K562 (cell line): ENCODE results near the gene TBCCD1. TPM values are rescaled to one million over a fixed set of nuclear protein-coding genes. Genes with fewer than 3 reads are reported as not detected.

Experiments
- ATAC-seq: fragments of 200-7000 bp; cut with Tn5 transposase; 3 replicates; pipeline ENCODE4 v1.9.1; 2020; ENCODE audit warnings: moderate library complexity
- BruUV-seq: library from RNA; stranded (reverse); fragments of 400-500 nt; replicated peaks from 2 replicates; lab custom pipeline; 2021; lab: Mats Ljungman, UMichigan
- CTCF ChIA-PET: fragments of 300-600 bp; formaldehyde crosslinking; extraction: SDS; loops from one replicate; lab custom pipeline; 2021; ENCODE audit warnings: low intra/inter-chr PET ratio; lab: Yijun Ruan, JAX
- POLR2A ChIA-PET: fragments of 300-600, 350-650 bp; sonication (Branson Sonifier 250); formaldehyde crosslinking; extraction: SDS; loops from one replicate; lab custom pipeline; 2021; ENCODE audit warnings: antibody characterized with exemption, inconsistent platforms; lab: Yijun Ruan, JAX
- DNase-seq, 4 experiments: peaks; one replicate each; pipeline versions ENCODE4 v3.0.0 to v3.0.0-alpha.2; 2011 to 2018; ENCODE audit warnings: low spot score in 3 of 4, mixed read lengths in 3 of 4; ENCODE audit errors: extremely low read depth in 1 of 4
- FAIRE-seq: peaks from 2 replicates; lab custom pipeline; 2011; peaks lifted over from hg19 to GRCh38; lab: Jason Lieb, UNC
- H2AFZ ChIP-seq: 2 replicates; pipeline ENCODE4 v1.6.0; 2011; ENCODE audit warnings: low read depth, low read length, control low read depth, inconsistent platforms
- H3K27ac ChIP-seq: fragments of 200-600 bp; 3 replicates; pipeline ENCODE4 v1.8.0; 2011; ENCODE audit warnings: low read depth, mild to moderate bottlenecking, control low read depth, inconsistent platforms, low read length, moderate library complexity, mixed read lengths; ENCODE audit errors: extremely low read depth
- H3K27me3 ChIP-seq, 2 experiments: fragments of 300-600 bp in 1 of 2; 2 replicates in 1 of 2; 3 replicates in 1 of 2; pipeline versions ENCODE4 v1.6.0 to v1.8.0; 2011; ENCODE audit warnings: inconsistent platforms in 2 of 2, low read length in 2 of 2, mild to moderate bottlenecking in 1 of 2, mixed read lengths in 1 of 2, moderate library complexity in 1 of 2; ENCODE audit not compliant: control insufficient read depth in 2 of 2, insufficient read depth in 2 of 2
- H3K36me3 ChIP-seq: fragments of 300-600 bp; 3 replicates; pipeline ENCODE4 v1.8.0; 2011; ENCODE audit warnings: mild to moderate bottlenecking, low read length, inconsistent platforms; ENCODE audit not compliant: control insufficient read depth, insufficient read depth
- H3K4me1 ChIP-seq, 2 experiments: fragments of 200-600 bp in 1 of 2; replicated peaks in 1 of 2; 2 replicates in 1 of 2; 3 replicates in 1 of 2; pipeline versions ENCODE4 v1.5.1 to v1.8.0; 2011; ENCODE audit warnings: inconsistent platforms in 2 of 2, low read length in 2 of 2, mild to moderate bottlenecking in 1 of 2, mixed read lengths in 1 of 2, moderate library complexity in 1 of 2; ENCODE audit not compliant: control insufficient read depth in 2 of 2, insufficient read depth in 2 of 2
- H3K4me2 ChIP-seq: 2 replicates; pipeline ENCODE4 v1.6.1; 2011; ENCODE audit warnings: low read length, control low read depth, inconsistent platforms, mixed read lengths; ENCODE audit not compliant: insufficient read depth
- H3K4me3 ChIP-seq: fragments of 200-600 bp; sonication (generic), shearing (Covaris generic); 2 replicates; pipeline ENCODE4 v1.5.1; 2016; ENCODE audit warnings: control low read depth, inconsistent platforms
- H3K79me2 ChIP-seq: fragments of 200-600 bp; 3 replicates; pipeline ENCODE4 v1.8.0; 2011; ENCODE audit warnings: low read length, inconsistent platforms; ENCODE audit not compliant: control insufficient read depth, insufficient read depth
- H3K9ac ChIP-seq, 2 experiments: 2 replicates each; pipeline versions ENCODE4 v1.6.0 to v1.6.1; 2011; ENCODE audit warnings: low read depth in 2 of 2, low read length in 2 of 2, control low read depth in 1 of 2, inconsistent platforms in 1 of 2, mild to moderate bottlenecking in 1 of 2, mixed read lengths in 1 of 2; ENCODE audit not compliant: insufficient read depth in 1 of 2
- H3K9me1 ChIP-seq: one replicate; pipeline ENCODE4 v1.6.0; 2011; ENCODE audit warnings: inconsistent platforms, mild to moderate bottlenecking, low read length, moderate library complexity; ENCODE audit not compliant: control insufficient read depth, insufficient read depth
- H3K9me3 ChIP-seq: replicated peaks from 2 replicates; pipeline ENCODE4 v1.5.1; 2011; ENCODE audit warnings: low read depth, low read length, inconsistent platforms; ENCODE audit not compliant: control insufficient read depth, insufficient read depth
- H4K20me1 ChIP-seq: replicated peaks from 2 replicates; pipeline ENCODE4 v1.6.1; 2011; ENCODE audit warnings: low read length, inconsistent platforms, mixed read lengths; ENCODE audit not compliant: control insufficient read depth, insufficient read depth
- BHLHE40 ChIP-seq: IDR thresholded peaks from 2 replicates; pipeline ENCODE4 v1.6.1; 2011; ENCODE audit warnings: low read length, improper control_type of control experiment
- FUS ChIP-seq: fragments of 200-400 bp; formaldehyde crosslinking; optimal IDR thresholded peaks from 2 replicates; pipeline ENCODE3; 2017; ENCODE audit warnings: low read depth, low read length
- KLF16 ChIP-seq: IDR thresholded peaks from 2 replicates; pipeline ENCODE4 v1.6.1; 2016; ENCODE audit warnings: antibody characterized with exemption
- LCOR ChIP-seq: sonication (generic); formaldehyde crosslinking; IDR thresholded peaks from 2 replicates; pipeline ENCODE4 v1.8.0; 2022; ENCODE audit warnings: mild to moderate bottlenecking, missing genetic modification reagents
- MXD1 ChIP-seq: fragments of 250-450 bp; sonication (Bioruptor Pico); IDR thresholded peaks from 2 replicates; pipeline ENCODE4 v1.8.0; 2021; ENCODE audit warnings: borderline replicate concordance, mild to moderate bottlenecking, moderate library complexity; ENCODE audit not compliant: poor library complexity, severe bottlenecking
- NFXL1 ChIP-seq: fragments of 450-650 bp; formaldehyde crosslinking; IDR thresholded peaks from 2 replicates; pipeline ENCODE4 v1.4.0; 2021; ENCODE audit warnings: mild to moderate bottlenecking
- NR2C1 ChIP-seq, 2 experiments: fragments of 450-650 bp; IDR thresholded peaks; 2 replicates each; pipeline ENCODE4 v1.6.1; 2017; ENCODE audit warnings: mild to moderate bottlenecking in 2 of 2, antibody characterized with exemption in 1 of 2, inconsistent platforms in 1 of 2, missing compliant biosample characterization in 1 of 2, missing genetic modification characterization in 1 of 2
- RBM25 ChIP-seq: fragments of 200-400 bp; formaldehyde crosslinking; IDR thresholded peaks from 2 replicates; pipeline ENCODE4 v1.6.1; 2018; ENCODE audit warnings: low read length, low read depth, moderate library complexity; ENCODE audit not compliant: severe bottlenecking
- RBM39 ChIP-seq: fragments of 200-400 bp; formaldehyde crosslinking; optimal IDR thresholded peaks from 2 replicates; pipeline ENCODE3; 2018; ENCODE audit warnings: low read depth, low read length
- RFX5 ChIP-seq: IDR thresholded peaks from 2 replicates; pipeline ENCODE4 v1.6.1; 2011; ENCODE audit warnings: low read depth, mild to moderate bottlenecking, improper control_type of control experiment, low read length
- RHOXF2B ChIP-seq: fragments of 250-450 bp; sonication (Bioruptor Pico); conservative IDR thresholded peaks from 2 replicates; pipeline ENCODE4 v1.5.1; 2021
- SRF ChIP-seq, 2 experiments: fragments of 250-450, 450-650 bp in 1 of 2; sonication (Bioruptor Pico) in 1 of 2; sonication (generic) in 1 of 2; formaldehyde crosslinking; IDR thresholded peaks; 2 replicates each; pipeline versions ENCODE4 v1.5.0 to v1.5.1; 2020 to 2022; ENCODE audit warnings: mild to moderate bottlenecking in 1 of 2, missing genetic modification reagents in 1 of 2
- U2AF2 ChIP-seq: fragments of 200-400 bp; formaldehyde crosslinking; optimal IDR thresholded peaks from 2 replicates; pipeline ENCODE3; 2017; ENCODE audit warnings: low read depth, mild to moderate bottlenecking, low read length
- XRCC4 ChIP-seq: IDR thresholded peaks from one replicate; pipeline ENCODE4 v1.6.1; 2011; ENCODE audit not compliant: insufficient read depth, insufficient read length; ENCODE audit errors: extremely low read depth
- ZBTB34 ChIP-seq: fragments of 250-450 bp; sonication (Bioruptor Pico); IDR thresholded peaks from 2 replicates; pipeline ENCODE4 v1.8.0; 2021; ENCODE audit warnings: mild to moderate bottlenecking, moderate library complexity
- ZKSCAN1 ChIP-seq: fragments of 150-350 bp; IDR thresholded peaks from 2 replicates; pipeline ENCODE4 v1.6.1; 2016; ENCODE audit warnings: low read depth, low read length
- ZNF197 ChIP-seq: fragments of 200-800 bp; sonication (Bioruptor generic); IDR thresholded peaks from 2 replicates; pipeline ENCODE4 v1.6.1; 2016; ENCODE audit warnings: low read depth, missing genetic modification characterization, missing compliant biosample characterization
- WGBS: fragments of 100-300 bp; shearing (Covaris generic); methylation state at CpG from one replicate; pipeline ENCODE4 v1.1.6; 2016; ENCODE audit warnings: low coverage, mixed read lengths; ENCODE audit not compliant: insufficient coverage; ENCODE audit errors: missing lambda C conversion rate; 5-methylcytosine and 5-hydroxymethylcytosine counted together
- in situ Hi-C: fragments of 300-500 bp; cut with MboI; formaldehyde crosslinking; loops from 4 replicates; pipeline ENCODE4 v1.15.0; 2018; ENCODE audit warnings: inconsistent platforms, mixed read lengths
- intact Hi-C: fragments of 100-400 bp; cut with micrococcal nuclease; formaldehyde crosslinking; loops from 2 replicates; pipeline ENCODE4 v1.14.2; 2022
- polyA plus RNA-seq, 8 experiments: library from polyadenylated mRNA; depleted of rRNA in 4 of 8; stranded (reverse) in 5 of 8; unstranded in 3 of 8; fragments of >200 nt; fragmentation: Nextera tagmentation in 2 of 8; fragmentation: Illumina TruSeq in 1 of 8; extraction: Ambion mirVana in 2 of 8; extraction: Trizol in 1 of 8; gene quantifications; 2 replicates each; pipeline versions ENCODE4 v1.2.1 to v1.2.3, GENCODE V29; 2011 to 2014; ENCODE audit warnings: inconsistent platforms in 1 of 8, missing spikeins in 1 of 8
- total RNA-seq, 7 experiments: library from RNA; depleted of rRNA in 6 of 7; stranded (reverse); fragments of >200 nt in 6 of 7; fragmentation: Illumina TruSeq in 2 of 7; extraction: Trizol in 2 of 7; gene quantifications; 2 replicates each; pipeline versions ENCODE4 v1.2.1 to v1.2.3, GENCODE V29; 2011 to 2021; ENCODE audit warnings: low replicate concordance in 1 of 7
- TF ChIP-seq, protein P1 (sequence below), 3 experiments: fragments of 200-800 bp in 1 of 3; sonication (Bioruptor generic) in 1 of 3; sonication (generic) in 1 of 3; formaldehyde crosslinking in 1 of 3; IDR thresholded peaks; 2 replicates each; pipeline versions ENCODE4 v1.6.1 to v1.8.0; 2016 to 2022; ENCODE audit warnings: mild to moderate bottlenecking in 2 of 3, missing compliant biosample characterization in 2 of 3, missing genetic modification characterization in 2 of 3, missing genetic modification reagents in 1 of 3
- TF ChIP-seq, protein P2 (sequence below): fragments of 200-800 bp; sonication (Bioruptor generic); IDR thresholded peaks from 2 replicates; pipeline ENCODE4 v1.6.1; 2017; ENCODE audit warnings: missing genetic modification characterization, missing compliant biosample characterization

TBCCD1 gene
- total and polyA plus RNA-seq, 9 of the 15 experiments (the other 6 are each of a cell fraction or from before 2014, with no cell fraction given): 17.7 to 31.1 (median 21.2) TPM

DNA sequence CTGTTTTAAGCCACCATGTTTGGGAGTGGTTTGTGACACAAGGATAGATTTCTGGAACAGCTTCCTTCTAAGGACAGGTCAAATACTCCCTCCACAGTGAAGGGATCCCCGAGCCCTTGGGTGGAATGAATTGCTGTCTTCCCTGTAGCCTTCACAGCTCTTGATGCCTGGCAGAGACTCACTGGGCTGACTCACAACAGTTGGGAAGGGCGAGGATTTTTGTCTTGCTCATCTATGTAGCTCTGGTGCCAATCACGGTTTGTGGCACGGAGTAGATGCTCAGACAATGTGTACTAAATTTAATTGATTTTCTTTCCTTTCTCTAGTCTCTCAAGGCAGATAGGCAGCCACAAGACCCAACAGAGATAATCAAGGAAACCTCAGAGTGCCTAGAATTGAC is 49.9 kb downstream of the TBCCD1 start:
- Histone ChIP-seq H3K79me2 (no peaks in the 10 kb centered on the region), H3K9ac (no peak overlapping the region), H3K9me1 (no peaks in the 10 kb centered on the region), H2AFZ (no peak overlapping the region), H4K20me1 (0 out of 2 replicates have a peak, but pooled peaks cover 3% of the 10 kb centered on the region), H3K9me3 (no peaks in the 10 kb centered on the region), H3K4me3 (no peak overlapping the region), H3K27me3 (peaks cover 4 to 36% of the 10 kb centered on the region in 2 experiments; a peak in 4 of 5 replicates), H3K4me1 (no peaks in the 10 kb centered on the region), H3K4me2 (no peak overlapping the region), H3K36me3 (no peaks in the 10 kb centered on the region), H3K27ac (no peak overlapping the region)
- ATAC-seq: no peak
- FAIRE-seq: no peak
- 1% methylated on average over 4 of the region's 4 CpGs for WGBS
- in situ Hi-C loops: no loop called here
- BruUV-seq: no TSS peak
- intact Hi-C loops: no loop called here
- DNase-seq: no peak
- ChIA-PET POLR2A (interaction anchor here (0.7 kb wide), 1 partner anchor 31 kb away, joined by 3 read pairs; no protein-coding TSS in a partner anchor), CTCF (no interaction called here)
- TF ChIP-seq SRF (CRISPR knock-in tag; IDR thresholded peaks at IDR 0.05) (no peak), ZNF197 (CRISPR knock-in tag) (no peak), U2AF2 (no peak), XRCC4 (no peak), RHOXF2B (CRISPR knock-in tag) (no peak), KLF16 (no peak), NFXL1 (CRISPR knock-in tag) (no peak), ZKSCAN1 (no peak), LCOR (CRISPR knock-in tag) (no peak), RBM39 (no peak), MXD1 (CRISPR knock-in tag) (no peak), RFX5 (no peak), BHLHE40 (no peak), NR2C1 (IDR thresholded peaks at IDR 0.05) (no peak), NR2C1 (tag; IDR thresholded peaks at IDR 0.05) (no peak), FUS (no peak), RBM25 (no peak), ZBTB34 (no peak)
- TF ChIP-seq, protein P1, sequence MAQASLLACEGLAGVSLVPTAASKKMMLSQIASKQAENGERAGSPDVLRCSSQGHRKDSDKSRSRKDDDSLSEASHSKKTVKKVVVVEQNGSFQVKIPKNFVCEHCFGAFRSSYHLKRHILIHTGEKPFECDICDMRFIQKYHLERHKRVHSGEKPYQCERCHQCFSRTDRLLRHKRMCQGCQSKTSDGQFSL (CRISPR knock-in tag; IDR thresholded peaks at IDR 0.05): no peak
- TF ChIP-seq, protein P1 (tag; IDR thresholded peaks at IDR 0.05): no peak
- TF ChIP-seq, protein P2, sequence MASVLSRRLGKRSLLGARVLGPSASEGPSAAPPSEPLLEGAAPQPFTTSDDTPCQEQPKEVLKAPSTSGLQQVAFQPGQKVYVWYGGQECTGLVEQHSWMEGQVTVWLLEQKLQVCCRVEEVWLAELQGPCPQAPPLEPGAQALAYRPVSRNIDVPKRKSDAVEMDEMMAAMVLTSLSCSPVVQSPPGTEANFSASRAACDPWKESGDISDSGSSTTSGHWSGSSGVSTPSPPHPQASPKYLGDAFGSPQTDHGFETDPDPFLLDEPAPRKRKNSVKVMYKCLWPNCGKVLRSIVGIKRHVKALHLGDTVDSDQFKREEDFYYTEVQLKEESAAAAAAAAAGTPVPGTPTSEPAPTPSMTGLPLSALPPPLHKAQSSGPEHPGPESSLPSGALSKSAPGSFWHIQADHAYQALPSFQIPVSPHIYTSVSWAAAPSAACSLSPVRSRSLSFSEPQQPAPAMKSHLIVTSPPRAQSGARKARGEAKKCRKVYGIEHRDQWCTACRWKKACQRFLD (CRISPR knock-in tag): no peak
